Fibroblast of lung (primary cell): ENCODE data around the gene IGF2. TPM values are rescaled to one million over a fixed set of nuclear protein-coding genes. Genes with fewer than 3 reads are reported as not detected.

Experiments used
- polyA plus RNA-seq, 2 donors: library from polyadenylated mRNA; depleted of rRNA in 1 of 2; stranded (reverse) in 1 of 2; unstranded in 1 of 2; fragments of >200 nt; gene quantifications; 2 replicates each; pipeline ENCODE4 v1.2.1, GENCODE V29; 2011 to 2012; ENCODE audit warnings: missing spikeins in 1 of 2
- total RNA-seq: library from RNA; depleted of rRNA; stranded (reverse); fragments of >200 nt; gene quantifications from 2 replicates; pipeline ENCODE4 v1.2.1, GENCODE V29; 2014

The IGF2 gene
- total and polyA plus RNA-seq, 2 donors (not counting 1 experiment from before 2014, with no cell fraction given), result 0.08 to 0.17 TPM

Other genes starting within 250 kb of the IGF2 start
- gene PRR33, start 247.5 kb downstream of the IGF2 start, total RNA-seq, result not detected in 2 replicates
- not detected in 2 replicates for gene PRR33, start 247.5 kb downstream of the IGF2 start, polyA plus RNA-seq
- 0.26 TPM in 1 of 2 replicates, not detected in the other for gene TNNT3, start 219.7 kb downstream of the IGF2 start, total RNA-seq
- not detected in 2 replicates for gene TNNT3, start 219.7 kb downstream of the IGF2 start, polyA plus RNA-seq
- gene MRPL23, start 192.1 kb downstream of the IGF2 start, total RNA-seq, result 49.8 and 95.3 TPM in 2 replicates
- 68.2 and 94.2 TPM in 2 replicates for gene MRPL23, start 192.1 kb downstream of the IGF2 start, polyA plus RNA-seq
- gene H19, start 141.5 kb downstream of the IGF2 start, total RNA-seq, result 1.8 and 55.0 TPM in 2 replicates
- 2.3 and 8.9 TPM in 2 replicates for gene H19, start 141.5 kb downstream of the IGF2 start, polyA plus RNA-seq
- not detected in 2 replicates for gene INS, start 21.8 kb upstream of the IGF2 start, total RNA-seq
- gene INS, start 21.8 kb upstream of the IGF2 start, polyA plus RNA-seq, result not detected in 2 replicates
- gene TH, start 32.4 kb upstream of the IGF2 start, total RNA-seq, result 0.17 TPM in 1 of 2 replicates, not detected in the other
- not detected in 2 replicates for gene TH, start 32.4 kb upstream of the IGF2 start, polyA plus RNA-seq
- not detected in 2 replicates for gene ASCL2, start 131.2 kb upstream of the IGF2 start, total RNA-seq
- gene ASCL2, start 131.2 kb upstream of the IGF2 start, polyA plus RNA-seq, result not detected in 2 replicates
- gene C11orf21, start 162.5 kb upstream of the IGF2 start, total RNA-seq, result under 0.01 TPM in 1 of 2 replicates, not detected in the other
- not detected in 2 replicates for gene C11orf21, start 162.5 kb upstream of the IGF2 start, polyA plus RNA-seq
- 0.17 and 0.26 TPM in 2 replicates for gene TSPAN32, start 162.6 kb upstream of the IGF2 start, total RNA-seq
- 0.05 TPM in 1 of 2 replicates, not detected in the other for gene TSPAN32, start 162.6 kb upstream of the IGF2 start, polyA plus RNA-seq
- gene CD81, start 237.9 kb upstream of the IGF2 start, total RNA-seq, result 289 and 438 TPM in 2 replicates
- gene CD81, start 237.9 kb upstream of the IGF2 start, polyA plus RNA-seq, result 572 and 611 TPM in 2 replicates